GM10266 (cell line): ENCODE measurements around the gene GPX7.

Experiments
- DNase-seq: peaks from one replicate; pipeline ENCODE4 v3.0.0; 2012; ENCODE audit errors: extremely low spot score
- CTCF ChIP-seq: IDR thresholded peaks from 2 replicates; pipeline ENCODE4 v1.5.1; 2012; ENCODE audit warnings: mild to moderate bottlenecking, low read depth; ENCODE audit not compliant: control insufficient read depth, insufficient read depth; ENCODE audit errors: missing control alignments

The GPX7 gene

GRCh38 chr1:52558941-52559340, 43.2 kb upstream of the GPX7 start:
- no peak for TF ChIP-seq CTCF
- no peak for DNase-seq

GRCh38 chr1:52559875-52560274, 42.3 kb upstream of the GPX7 start:
- TF ChIP-seq CTCF = no peak
- no peak for DNase-seq

GRCh38 chr1:52562766-52563165, 39.4 kb upstream of the GPX7 start:
- no peak for DNase-seq
- no peak for TF ChIP-seq CTCF

GRCh38 chr1:52567943-52568342, 34.2 kb upstream of the GPX7 start:
- no peak for DNase-seq
- no peak for TF ChIP-seq CTCF

GRCh38 chr1:52569449-52570210, 32.5 kb upstream of the GPX7 start:
- DNase-seq = no peak
- TF ChIP-seq CTCF = no peak

GRCh38 chr1:52571783-52572182, 30.4 kb upstream of the GPX7 start:
- no peak for DNase-seq
- no peak for TF ChIP-seq CTCF

- no peak for TF ChIP-seq CTCF
- DNase-seq = no peak
These were observed 29.8 kb upstream of the GPX7 start for GRCh38 chr1:52572387-52572786.
